Stimulated activated CD4-positive, alpha-beta T cell treated with anti-CD3 and anti-CD28 coated beads, Interleukin-15, amount 100 ng/mL, for 1 hour (primary cell): ENCODE data around the gene PCED1B.

Experiments used
- DNase-seq, 2 donors: peaks; one replicate each; pipeline ENCODE4 v3.0.0-alpha.2; 2020; ENCODE audit warnings: low read depth in 1 of 2, low spot score in 1 of 2

The PCED1B gene

DNA sequence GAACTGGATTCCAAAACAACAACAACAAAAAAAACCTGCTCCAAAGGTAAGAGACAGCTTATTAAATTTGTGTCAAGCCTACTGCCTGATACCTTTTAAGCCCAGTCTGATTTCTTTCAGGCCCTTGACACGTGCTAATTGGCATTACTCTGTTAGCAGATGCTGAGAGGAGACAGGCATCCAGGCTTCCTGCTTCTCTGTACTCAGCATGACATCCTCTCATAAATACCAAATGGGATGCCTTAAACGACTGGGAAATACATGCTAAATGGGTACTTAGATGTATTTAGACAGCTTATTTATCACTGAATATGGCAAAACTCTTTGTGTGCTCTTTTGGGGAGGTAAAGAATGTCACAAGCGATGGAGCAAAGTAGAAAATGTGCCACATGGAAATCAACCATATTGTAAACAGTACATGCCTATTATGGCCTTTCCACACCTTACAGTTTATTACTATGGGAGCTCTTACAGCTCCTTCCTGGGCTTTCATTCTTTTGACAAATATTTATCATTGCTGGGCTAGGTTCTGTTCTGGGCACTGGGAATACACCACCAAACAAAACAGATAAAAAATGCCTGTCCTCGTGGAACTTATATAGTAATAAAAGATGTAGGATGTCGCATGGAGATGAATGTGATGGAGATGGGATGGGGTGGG is 11.5 kb upstream of the PCED1B start:
- no peak for DNase-seq

DNA sequence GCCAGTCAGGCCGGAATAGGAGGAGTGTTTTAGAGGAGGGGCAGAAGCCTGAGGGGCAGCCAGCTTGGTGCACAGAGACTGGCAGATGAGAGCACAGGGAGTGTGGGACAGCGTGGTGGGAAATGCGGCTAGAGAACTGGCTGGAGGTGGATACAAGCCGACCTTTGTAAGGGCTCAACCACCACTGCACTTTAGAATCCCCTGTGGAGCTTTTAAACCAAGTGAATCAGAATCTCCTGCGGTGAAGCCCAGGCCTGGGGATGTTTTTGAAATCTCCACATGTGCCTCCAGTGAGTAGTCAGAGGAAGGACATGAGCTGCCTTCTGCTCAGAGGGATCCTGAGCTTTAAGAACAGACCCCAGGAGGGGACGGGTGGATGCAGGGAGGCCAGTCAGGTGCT is 10.9 kb upstream of the PCED1B start:
- no peak for DNase-seq

DNA sequence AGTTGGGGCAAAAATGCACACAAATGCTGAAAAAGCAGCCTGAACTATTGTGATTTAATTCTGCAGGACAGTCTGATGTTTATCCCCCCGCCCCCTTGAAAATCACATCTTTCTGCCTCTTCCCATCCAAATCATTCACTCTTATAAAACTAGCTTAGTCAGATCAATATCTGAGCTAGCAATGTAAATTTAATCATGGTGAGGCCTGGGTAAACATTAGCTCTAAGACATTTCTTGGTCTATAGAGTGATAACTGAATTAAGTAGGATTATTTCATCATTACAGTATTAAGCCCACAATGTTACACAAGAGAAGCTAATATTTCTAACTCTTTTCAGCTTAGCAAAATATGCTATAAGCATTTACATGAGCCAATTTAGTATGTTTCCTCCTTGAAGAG is 9.1 kb upstream of the PCED1B start:
- DNase-seq, result no peak

DNA sequence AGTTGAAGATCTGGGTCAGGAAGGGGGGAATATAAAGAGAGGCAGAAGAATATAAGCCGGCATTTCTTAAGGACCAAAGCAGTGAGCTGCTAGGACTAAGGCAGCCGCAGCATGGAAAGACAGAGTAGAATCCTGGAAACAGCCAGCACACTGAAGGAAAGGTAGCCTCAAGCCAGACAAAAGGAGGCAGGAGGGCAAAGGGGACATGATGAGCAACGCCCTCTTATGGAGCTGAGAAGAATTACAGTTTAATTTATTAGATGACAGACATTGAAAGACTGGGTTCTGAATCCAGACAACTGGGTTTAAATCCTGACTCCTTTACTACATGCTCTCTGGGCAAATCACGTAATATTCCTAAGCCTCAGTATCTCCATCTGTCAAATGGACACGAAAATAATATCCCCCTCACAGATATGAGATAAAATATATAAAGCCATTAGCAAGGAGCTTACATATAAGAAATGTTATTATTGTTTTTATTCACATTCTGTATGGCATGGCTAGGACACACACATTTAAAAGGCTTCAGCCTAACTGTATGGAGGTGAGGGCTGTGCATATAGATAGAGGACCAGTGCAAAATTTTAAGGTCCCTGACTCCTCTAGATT is 8.1 kb upstream of the PCED1B start:
- DNase-seq, result no peak

DNA sequence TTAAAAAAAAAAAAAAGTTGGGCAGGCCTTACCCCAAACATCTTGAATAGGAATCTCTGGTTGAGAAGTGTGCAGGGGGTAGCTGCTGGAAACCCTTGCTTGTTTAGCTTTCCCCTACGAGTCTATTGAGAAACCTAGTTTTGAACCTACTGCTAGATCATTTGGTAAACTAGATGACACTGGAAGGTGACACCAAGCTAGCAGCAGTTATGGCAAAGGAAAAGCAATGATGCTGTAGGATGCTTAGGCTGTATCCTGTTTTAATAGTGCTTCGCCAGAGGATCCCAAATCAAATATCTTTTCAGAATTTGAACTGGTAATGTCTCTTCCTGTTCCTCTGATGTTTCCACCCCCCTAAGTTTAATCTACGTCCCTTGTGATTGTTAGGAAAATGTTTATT is 5.5 kb upstream of the PCED1B start:
- DNase-seq, result no peak

DNA sequence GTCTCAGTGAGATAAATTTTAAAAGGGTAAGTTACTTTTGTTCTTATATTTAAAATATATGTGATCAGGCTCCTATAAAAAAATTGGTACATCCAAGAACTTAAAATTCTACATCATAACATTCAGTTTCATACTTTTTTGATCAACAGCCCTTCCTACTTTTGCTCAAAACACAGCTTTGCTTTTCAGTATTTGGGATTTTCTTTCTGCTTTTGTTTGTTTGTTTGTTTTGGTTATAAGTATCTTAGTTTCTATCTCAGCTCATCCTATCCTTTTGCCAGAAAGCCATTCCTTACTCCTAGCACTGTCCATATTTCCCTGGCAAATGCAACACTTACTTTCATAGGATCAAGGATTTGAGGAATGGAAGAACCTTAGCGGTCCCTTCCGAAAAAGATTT is 4.7 kb upstream of the PCED1B start:
- no peak for DNase-seq

DNA sequence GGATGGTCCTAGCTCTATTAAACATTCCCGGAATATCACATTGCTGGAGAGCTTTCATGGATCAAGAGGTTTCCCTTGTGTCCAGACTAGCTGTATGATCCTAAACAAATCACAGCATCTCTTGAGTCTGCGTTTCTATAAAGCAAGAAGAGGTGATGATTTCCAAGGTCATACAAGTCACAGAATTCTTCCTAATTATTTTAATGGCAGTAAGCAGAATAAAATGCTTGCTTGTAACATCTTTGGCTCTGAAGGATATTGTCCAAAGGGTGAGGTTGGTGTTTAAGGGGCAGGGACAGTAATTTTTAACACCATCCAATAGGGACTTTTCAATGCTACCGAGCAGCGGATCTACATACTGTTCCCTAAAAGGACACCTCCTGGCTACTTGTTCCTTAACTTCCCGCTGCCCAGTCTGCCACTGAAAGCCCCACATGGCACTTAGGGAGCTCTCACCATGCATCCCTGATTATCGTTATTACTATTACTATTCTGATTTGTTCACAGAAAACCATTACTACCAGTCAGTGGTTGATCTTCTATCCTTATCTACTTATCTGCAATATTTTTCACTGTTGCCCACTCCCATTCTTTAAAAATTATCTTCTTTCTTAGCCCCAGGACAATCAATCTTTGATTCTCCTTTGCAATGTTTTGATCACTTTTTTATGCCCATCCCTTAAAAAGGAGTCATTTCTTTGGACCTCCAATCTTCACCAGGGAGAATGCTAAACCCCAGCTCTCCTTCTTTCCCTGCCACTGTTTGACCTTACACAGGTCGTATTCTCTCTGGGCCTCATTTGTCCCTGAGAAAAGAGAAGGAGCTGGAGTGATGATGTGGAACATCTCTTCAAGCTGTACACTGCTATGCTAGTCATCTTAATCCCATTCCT is 4.0 kb upstream of the PCED1B start:
- no peak for DNase-seq

DNA sequence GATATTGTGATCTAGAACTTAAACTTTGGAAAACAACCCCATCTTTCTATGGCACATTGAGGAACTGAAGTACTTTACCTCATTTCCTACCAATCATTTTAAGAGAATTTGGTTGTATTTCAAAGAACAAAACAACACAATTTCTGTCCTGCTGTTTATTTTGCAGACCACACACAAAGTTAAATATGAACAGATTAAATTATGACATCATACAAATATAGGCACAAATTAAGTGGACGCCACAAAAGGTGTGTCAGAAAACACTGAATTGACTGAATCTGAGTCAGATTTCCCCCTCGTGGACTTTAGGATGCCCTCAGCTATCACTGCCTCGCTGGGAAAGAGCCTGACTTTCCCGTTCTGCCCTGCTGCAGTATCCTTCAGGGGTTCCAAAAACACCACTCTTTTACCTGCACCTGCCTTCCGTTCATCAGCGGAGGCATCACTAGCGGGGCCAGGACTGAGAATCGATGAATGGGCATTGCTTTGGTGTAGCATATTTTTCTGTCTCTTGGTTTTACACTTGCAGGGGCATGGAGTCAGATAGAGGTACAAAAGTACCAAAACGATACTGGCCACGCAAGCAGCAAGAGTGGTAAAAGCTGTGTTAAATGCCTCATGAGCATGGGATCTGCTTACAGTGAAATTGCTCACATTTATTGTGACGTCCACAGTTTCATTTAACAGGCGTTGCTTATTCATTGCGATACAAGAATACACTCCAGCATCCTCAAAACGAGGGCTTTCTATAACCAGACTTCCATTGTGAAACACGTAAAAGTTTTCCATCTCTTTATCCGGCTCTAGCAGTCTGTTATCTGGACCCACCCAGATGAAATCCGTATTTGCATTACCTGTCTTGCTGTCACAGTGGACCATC is 2.0 kb upstream of the PCED1B start:
- no peak for DNase-seq

DNA sequence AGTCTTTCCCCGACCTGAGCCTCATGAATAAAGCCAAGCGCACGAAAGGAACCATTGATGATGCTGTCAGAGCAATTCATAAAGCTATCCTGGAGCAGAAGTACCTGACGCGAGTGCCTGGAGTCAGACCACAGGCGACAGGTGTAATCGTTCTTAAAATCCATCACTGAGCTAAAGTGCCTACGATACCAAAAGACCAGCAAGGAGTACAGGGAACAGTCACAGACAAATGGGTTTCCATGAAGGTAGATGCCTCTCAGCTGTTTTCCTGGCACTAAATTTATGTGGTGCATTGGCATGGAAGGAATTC is 1.4 kb upstream of the PCED1B start:
- no peak for DNase-seq

DNA sequence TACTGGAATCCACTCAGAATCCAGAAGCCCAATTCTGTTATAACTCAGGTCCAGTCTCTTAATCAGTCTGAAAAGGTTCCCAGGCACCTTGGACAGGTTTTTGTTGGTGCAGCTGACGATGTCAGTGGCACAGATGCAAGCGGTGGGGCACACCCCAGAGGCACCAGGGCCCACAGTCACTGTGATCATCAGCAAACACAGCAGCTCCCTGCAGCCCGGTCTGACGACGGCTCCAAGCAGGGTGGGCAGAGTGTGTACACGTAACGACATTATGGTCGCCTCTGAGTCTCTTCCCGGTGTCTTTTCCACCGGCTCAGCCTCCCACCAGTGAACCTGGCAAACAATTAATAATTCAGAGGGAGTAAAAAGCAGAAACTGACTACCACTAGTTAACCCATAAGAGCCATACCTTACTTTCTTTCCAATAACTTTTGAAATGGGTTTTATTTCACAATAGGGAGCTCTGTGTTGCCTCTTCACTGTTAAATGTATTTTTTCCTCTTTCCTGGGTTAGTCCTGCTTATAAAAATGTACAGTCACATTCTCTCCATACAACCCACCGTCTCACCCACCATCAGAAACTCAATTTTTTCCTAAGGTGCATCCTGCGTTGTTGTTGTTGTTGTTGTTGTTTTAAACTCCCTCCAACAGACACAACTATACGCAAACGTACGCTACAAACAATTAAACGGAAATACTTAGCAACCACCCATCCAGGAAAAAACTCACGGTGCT is 521 bp upstream of the PCED1B start:
- peak in 1 of 2 donors; percentile 29 for DNase-seq

DNA sequence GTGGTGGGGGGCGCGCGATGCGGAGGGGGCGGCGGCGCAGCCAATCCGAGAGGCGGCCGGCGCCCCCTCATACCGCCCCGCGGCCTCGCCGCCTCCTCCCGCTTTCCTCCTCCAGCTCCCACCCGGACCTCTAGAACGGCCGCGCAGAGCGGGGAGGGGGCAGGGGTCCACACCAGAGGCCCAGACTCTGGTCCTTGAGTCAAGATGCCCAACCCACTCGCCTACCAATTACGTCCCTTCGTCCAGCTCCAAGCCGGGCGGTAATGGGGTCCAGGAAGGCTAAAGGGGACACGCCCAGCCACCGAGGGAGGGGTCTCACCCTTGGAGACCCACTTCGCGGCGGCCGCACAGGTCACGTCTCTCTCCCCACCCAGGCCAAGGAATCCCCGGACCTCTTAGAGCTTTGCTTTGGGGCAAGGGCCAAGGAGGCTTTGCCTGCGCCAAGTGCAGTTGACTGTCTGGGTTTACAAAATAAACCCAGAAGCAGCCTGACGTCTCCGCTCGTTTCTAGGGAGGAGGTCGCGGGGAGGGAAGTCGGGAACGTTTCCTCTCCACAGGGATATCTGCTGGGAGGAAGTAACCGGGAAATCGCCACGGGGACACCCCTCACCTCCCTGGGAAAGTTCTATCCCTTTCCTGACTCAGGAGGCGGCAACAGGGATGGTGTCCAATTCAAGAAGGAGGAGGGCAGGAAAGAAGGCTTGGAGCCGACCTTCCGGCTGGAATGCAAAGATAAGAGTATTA is 732 bp downstream of the PCED1B start:
- DNase-seq, result peak in 1 of 2 donors; percentile 40

DNA sequence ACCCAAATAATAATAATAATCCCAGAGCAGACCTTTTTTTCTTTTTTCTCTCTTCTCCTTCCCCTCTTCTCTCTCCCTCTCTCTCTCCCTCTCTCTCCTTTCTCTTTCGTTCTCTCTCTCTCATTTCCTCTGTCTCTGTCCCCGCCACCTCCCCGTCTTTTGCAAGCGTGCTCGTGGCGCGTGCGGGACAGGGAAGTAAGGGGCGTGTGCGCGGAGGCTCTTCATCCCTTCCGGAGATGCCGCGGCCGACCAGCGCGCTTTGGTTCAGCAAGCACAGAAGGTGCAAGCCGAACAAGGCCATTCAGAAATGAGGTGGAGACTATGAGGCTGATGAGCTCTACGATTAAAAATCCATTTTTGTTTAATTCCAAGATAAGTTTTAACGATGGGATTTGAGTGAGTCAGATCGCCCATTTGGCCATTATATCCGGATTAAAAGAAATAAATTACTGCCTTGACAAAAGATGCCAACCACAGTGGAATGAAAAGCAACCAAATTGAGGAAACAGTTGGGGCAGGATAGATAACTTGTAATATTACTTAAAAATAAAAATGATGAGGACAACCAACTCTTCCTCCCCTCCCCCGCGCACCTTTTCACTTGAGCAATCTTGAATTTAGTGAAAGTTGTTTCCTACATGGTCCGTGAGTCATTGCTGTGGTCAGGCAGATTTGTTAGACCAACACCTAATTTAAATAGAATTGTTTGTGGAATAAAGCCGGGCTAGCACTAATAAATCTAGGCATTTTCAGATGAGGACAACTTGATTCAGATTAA is 1.5 kb downstream of the PCED1B start:
- peak in 1 of 2 donors; percentile 27 for DNase-seq

DNA sequence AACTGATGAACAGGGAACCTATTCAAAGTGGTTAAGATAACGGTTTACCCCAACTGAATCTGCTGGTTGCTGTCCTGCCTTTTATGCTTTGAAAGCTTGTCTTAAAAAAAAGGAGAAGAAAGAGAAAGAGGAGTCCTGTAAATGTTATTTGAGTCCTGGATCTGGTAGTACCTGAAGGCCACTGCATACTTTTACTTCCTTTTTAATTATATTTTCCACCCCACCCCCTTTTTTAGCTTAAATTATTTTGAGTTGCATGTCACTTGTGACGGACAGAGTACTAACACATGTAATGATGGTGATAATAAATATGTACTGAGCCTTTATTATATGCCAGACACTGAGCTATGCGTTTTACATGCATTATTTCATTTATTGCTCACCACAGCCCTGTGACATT is 2.9 kb downstream of the PCED1B start:
- DNase-seq, result no peak

DNA sequence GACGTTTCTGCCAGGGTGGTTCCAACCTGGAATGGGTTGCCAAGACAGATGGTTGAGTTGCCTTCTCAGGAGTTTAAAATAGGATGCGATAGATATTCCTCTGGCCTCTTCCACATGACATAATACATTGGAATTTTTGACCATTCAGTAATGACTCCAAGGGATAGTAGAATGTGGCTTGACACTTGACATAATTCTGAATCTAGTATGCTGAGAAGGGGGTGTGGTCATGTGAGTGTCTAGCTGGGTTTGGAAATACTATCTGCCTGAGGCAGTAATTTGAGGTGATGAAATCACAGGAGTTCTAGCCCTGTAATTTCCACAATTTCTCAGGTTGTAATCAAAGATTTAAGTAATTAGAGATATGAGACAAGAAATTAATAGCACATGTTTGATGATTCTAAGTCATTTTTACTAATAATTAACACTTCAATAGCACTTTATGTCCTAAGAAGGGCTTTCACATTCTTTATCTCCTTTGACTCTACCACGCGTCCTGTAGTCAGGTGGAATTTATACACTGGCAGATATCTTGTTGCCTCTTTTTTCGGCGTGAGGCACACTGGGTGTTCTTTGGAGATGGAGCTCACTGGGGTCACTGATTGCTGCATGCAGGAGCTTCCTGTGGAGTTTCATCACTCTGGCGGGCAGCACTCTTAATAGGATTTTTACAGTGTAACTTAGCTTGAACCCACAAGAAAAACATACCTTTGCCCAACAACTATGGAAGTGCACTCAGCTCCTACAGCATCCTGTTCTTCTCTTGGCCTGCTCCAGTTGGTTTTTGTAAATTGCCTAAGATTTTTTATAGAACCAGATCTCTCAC is 3.6 kb downstream of the PCED1B start:
- no peak for DNase-seq

DNA sequence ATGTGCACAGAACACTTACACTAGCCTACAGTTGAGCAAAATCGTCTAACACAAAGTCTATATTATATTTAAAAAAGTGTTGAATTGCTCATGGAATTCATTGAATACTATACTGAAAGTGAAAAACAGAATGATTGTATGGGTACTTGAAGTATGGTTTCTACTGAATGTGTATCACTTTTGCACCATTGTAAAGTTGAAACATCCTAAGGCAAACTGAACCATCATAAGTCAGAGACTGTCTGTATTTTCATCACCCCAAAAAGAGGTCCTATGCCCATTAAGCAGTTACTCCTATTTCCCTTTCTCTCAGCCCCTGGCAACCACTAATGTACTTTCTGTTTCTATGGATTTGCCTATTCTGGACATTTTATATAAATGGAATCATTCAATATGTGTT is 4.8 kb downstream of the PCED1B start:
- no peak for DNase-seq

DNA sequence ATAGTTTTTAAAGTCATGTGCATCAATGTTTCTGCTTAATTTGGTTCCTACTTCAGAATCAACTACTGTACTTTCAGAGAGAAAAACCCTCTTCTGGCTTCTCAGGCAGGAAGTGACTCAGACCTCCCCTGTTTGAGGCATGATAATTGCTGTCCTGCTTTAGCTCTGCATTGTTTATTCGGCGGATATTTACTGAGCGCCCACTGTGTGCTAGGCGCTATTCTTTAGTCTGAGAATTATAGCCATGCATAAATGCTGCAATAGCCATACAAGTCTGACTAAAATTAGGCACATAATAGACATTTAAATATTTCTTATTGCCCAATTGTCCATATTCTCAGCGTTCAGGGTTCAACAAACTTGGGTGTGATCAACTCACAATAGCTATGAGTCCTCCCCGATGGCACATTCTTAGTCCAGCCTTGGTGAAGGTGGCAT is 6.4 kb downstream of the PCED1B start:
- no peak for DNase-seq

DNA sequence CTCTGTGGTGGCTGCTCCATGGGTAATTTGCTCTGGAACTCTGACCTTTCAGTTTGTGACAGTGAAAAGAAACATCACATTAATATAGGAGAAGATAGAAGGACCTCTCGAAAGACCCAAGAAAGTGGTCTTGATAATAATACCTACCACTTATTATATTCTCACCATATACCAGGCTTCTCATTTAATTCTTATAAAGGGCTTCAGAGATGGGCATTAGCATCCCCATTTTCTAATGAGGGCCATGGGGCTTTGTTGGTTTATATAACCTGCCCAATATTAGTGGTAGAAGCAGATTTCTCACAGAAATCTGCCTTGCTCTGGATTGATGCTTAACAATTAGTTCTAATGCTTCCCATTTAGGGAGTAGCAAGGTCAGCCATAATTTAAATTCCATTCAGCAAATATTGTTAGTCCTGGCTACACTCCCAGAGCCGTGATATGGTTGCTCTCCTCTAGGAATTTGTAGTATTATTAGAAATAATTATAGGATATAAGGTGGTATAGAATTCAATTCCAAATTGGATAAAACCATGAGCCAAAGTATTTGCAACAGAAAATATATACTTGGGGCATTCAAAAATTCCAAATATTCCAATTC is 7.8 kb downstream of the PCED1B start:
- DNase-seq, result no peak
